Right lobe of liver (tissue), 6 donors: ENCODE measurements around the gene NLRP1. TPM values are rescaled to one million over a fixed set of nuclear protein-coding genes. Genes with fewer than 3 reads are reported as not detected.

Experiments
- ATAC-seq, 4 donors: fragments of 200-7000 bp; cut with Tn5 transposase; one replicate each; pipeline ENCODE4 v1.9.1; 2020; ENCODE audit warnings: mild to moderate bottlenecking in 4 of 4, moderate library complexity in 4 of 4
- DNase-seq, 3 donors: peaks; one replicate each; pipeline ENCODE4 v3.0.0-alpha.2; 2020
- H3K27ac ChIP-seq, 3 donors: fragments of 200-600 bp; one replicate each; pipeline ENCODE4 v1.8.0; 2022
- H3K27me3 ChIP-seq, 2 donors: fragments of 200-600 bp; one replicate each; pipeline ENCODE4 v1.8.0; 2022
- H3K36me3 ChIP-seq, 4 donors: fragments of 200-600 bp; sonication (generic) in 1 of 4; one replicate each; pipeline versions ENCODE4 v1.5.1 to v1.8.0; 2017 to 2022; ENCODE audit warnings: control low read depth in 1 of 4
- H3K4me1 ChIP-seq, 4 donors: fragments of 200-600 bp; sonication (generic) in 1 of 4; one replicate each; pipeline versions ENCODE4 v1.5.1 to v1.8.0; 2017 to 2022; ENCODE audit warnings: control low read depth in 1 of 4
- H3K4me3 ChIP-seq, 3 donors: fragments of 200-600 bp; one replicate each; pipeline ENCODE4 v1.8.0; 2022
- H3K9me3 ChIP-seq, 4 donors: fragments of 200-600 bp; sonication (generic) in 1 of 4; one replicate each; pipeline versions ENCODE4 v1.5.1 to v1.8.0; 2017 to 2022; ENCODE audit warnings: control low read depth in 1 of 4
- POLR2A ChIP-seq: fragments of 450-650 bp; IDR thresholded peaks from one replicate; pipeline ENCODE4 v1.6.1; 2017; ENCODE audit warnings: antibody characterized with exemption, mild to moderate bottlenecking
- WGBS: methylation state at CpG from one replicate; pipeline ENCODE4 v1.1.6; 2018; ENCODE audit warnings: low coverage, low lambda C conversion rate; ENCODE audit not compliant: insufficient coverage; ENCODE audit errors: missing lambda C conversion rate; 5-methylcytosine and 5-hydroxymethylcytosine counted together
- intact Hi-C, 2 donors: fragments of 100-400 bp; cut with DNase I; formaldehyde crosslinking; loops; one replicate each; pipeline versions ENCODE4 v1.11.2 to v1.14.1; 2022
- total RNA-seq, 6 experiments: library from RNA; depleted of rRNA in 2 of 6; stranded (reverse); fragments of >200 nt in 2 of 6; fragmentation: NEBNext Ultra II Directional in 3 of 6; extraction: Animal tissue kit (Norgen Biotek cat#: 25700) in 3 of 6; gene quantifications; one replicate each; pipeline versions ENCODE4 v1.1.0 to v1.2.4, GENCODE V29; 2016 to 2023
- TF ChIP-seq, protein P1 (sequence below), 4 donors: fragments of 200-600 bp in 3 of 4; fragments of 450-650 bp in 1 of 4; IDR thresholded peaks; one replicate each; pipeline versions ENCODE4 v1.5.1 to v1.8.0; 2016 to 2022; ENCODE audit warnings: antibody characterized with exemption in 4 of 4, mild to moderate bottlenecking in 2 of 4
- donor health status: DM: no; HTN: yes; CAD: no.
- donor health status: DM: no; HTN: no; CAD: no.
- donor health status: DM: no; HTN: no; CAD: no.
- donor health status: DM: no; HTN: yes; CAD: no.
- donor health status: DM: no; HTN: yes; CAD: no.

Gene NLRP1
- total RNA-seq, 6 experiments from 2014 or later = 2.5 to 4.7 (median 3.3) TPM

DNA sequence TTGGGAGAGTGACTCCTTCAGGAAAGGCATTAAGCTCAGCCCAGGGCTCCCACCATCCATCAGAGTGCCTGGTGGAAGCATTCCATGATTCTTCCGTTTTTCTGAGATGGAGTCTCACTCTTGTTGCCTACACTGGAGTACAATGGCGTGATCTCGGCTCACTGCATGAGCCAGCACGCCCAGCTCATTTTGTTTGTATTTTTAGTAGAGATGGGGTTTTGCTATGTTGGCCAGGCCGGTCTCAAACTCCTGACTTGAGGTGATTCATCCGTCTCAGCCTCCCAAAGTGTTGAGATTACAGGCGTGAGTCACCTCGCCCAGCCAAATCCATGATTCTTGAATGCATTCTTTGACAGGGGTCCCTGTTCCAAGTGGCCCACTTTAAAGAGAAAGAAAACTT lies 74.8 kb downstream of the NLRP1 start:
- WGBS = 58% methylated on average over 4 of the region's 8 CpGs
- no peak overlapping the region for H3K4me3 ChIP-seq
- no peaks in the 10 kb centered on the region for H3K4me1 ChIP-seq
- intact Hi-C loops = no loop called here
- no peak for ATAC-seq
- no peaks in the 10 kb centered on the region for H3K36me3 ChIP-seq
- no peak overlapping the region for H3K27ac ChIP-seq
- no peak for DNase-seq
- TF ChIP-seq, protein P1, sequence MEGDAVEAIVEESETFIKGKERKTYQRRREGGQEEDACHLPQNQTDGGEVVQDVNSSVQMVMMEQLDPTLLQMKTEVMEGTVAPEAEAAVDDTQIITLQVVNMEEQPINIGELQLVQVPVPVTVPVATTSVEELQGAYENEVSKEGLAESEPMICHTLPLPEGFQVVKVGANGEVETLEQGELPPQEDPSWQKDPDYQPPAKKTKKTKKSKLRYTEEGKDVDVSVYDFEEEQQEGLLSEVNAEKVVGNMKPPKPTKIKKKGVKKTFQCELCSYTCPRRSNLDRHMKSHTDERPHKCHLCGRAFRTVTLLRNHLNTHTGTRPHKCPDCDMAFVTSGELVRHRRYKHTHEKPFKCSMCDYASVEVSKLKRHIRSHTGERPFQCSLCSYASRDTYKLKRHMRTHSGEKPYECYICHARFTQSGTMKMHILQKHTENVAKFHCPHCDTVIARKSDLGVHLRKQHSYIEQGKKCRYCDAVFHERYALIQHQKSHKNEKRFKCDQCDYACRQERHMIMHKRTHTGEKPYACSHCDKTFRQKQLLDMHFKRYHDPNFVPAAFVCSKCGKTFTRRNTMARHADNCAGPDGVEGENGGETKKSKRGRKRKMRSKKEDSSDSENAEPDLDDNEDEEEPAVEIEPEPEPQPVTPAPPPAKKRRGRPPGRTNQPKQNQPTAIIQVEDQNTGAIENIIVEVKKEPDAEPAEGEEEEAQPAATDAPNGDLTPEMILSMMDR (IDR thresholded peaks at IDR 0.05) = no peak
- no peak for TF ChIP-seq POLR2A
- no peaks in the 10 kb centered on the region for H3K9me3 ChIP-seq
- no peaks in the 10 kb centered on the region for H3K27me3 ChIP-seq

DNA sequence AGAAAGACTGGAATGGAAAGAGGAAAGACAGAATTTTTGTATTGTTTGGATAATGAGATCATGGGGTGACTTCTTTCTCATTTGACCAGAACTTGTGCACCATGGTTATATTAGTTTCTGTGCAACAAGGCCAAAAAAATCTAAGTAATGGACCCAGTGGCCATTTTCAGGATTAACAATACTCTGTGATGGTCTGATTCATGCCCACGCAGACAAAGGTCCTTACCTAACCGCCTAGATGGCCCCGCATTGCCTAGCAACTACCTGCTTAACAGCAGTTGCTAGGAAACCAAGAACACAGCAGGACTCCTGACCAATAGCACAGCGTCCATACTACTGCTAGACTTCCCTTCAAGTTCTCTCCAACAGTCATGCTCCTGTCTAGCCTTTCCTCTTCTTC lies 75.5 kb downstream of the NLRP1 start:
- no peak overlapping the region for H3K27ac ChIP-seq
- H3K4me3 ChIP-seq = no peak overlapping the region
- H3K36me3 ChIP-seq = no peaks in the 10 kb centered on the region
- no peaks in the 10 kb centered on the region for H3K27me3 ChIP-seq
- no peaks in the 10 kb centered on the region for H3K4me1 ChIP-seq
- TF ChIP-seq POLR2A = no peak
- TF ChIP-seq, protein P1 (IDR thresholded peaks at IDR 0.05) = no peak
- no peaks in the 10 kb centered on the region for H3K9me3 ChIP-seq
- DNase-seq (no peak), ATAC-seq (no peak)
- WGBS = 21% methylated on average over 2 of the region's 4 CpGs
- intact Hi-C loops = no loop called here

DNA sequence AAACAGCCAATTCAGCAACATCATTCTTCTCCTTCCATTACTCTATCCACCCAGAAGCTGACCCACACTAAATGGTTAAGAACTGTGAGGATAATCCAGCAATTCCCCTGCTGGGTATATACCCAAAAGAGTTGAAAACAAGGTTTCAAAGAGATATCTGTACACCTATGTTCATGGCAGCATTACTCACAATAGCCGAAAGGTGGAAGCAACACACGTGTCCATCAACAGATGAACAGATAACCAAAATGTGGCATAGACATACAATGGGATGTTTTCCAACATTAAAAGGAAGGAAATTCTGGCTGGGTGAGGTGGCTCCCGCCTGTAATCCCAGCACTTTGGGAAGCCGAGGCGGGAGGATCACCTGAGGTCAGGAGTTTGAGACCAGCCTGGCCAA lies 78.0 kb downstream of the NLRP1 start:
- intact Hi-C loops = no loop called here
- ATAC-seq (no peak), DNase-seq (no peak)
- 77% methylated on average over 2 of the region's 5 CpGs for WGBS
- Histone ChIP-seq H3K27ac (no peak overlapping the region), H3K9me3 (no peaks in the 10 kb centered on the region), H3K36me3 (no peaks in the 10 kb centered on the region), H3K27me3 (no peaks in the 10 kb centered on the region), H3K4me1 (no peaks in the 10 kb centered on the region), H3K4me3 (no peak overlapping the region)
- TF ChIP-seq POLR2A = no peak
- TF ChIP-seq, protein P1 (IDR thresholded peaks at IDR 0.05) = no peak

DNA sequence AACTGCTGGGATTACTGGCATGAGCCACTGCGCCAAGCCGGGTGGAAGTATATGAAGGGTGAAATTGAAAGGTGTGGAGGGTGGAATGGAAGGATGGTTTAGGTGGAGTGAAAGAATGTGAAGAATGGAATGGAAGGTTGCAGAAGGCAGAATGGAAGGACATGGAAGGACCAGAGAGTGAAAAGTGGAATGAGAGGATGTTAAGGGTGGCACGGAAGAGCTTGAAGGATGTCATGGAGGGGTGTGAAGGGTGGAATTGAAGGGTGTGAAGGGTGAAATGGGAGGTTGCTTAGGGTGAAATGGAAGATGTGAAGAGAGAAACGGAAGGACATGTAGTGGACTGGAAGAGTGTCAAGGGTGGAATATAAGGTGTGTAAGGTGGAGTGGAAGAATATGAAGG lies 81.8 kb downstream of the NLRP1 start:
- intact Hi-C loops = no loop called here
- no peak overlapping the region for H3K4me3 ChIP-seq
- H3K27me3 ChIP-seq = no peaks in the 10 kb centered on the region
- ATAC-seq = no peak
- H3K4me1 ChIP-seq = peaks cover 0 to 5% (median 0%) of the 10 kb centered on the region in 4 donors
- no peaks in the 10 kb centered on the region for H3K9me3 ChIP-seq
- H3K27ac ChIP-seq = no peak overlapping the region
- WGBS = 74% methylated on average over 4 of the region's 4 CpGs
- TF ChIP-seq POLR2A = no peak
- TF ChIP-seq, protein P1 (IDR thresholded peaks at IDR 0.05) = no peak
- H3K36me3 ChIP-seq = no peaks in the 10 kb centered on the region
- no peak for DNase-seq

DNA sequence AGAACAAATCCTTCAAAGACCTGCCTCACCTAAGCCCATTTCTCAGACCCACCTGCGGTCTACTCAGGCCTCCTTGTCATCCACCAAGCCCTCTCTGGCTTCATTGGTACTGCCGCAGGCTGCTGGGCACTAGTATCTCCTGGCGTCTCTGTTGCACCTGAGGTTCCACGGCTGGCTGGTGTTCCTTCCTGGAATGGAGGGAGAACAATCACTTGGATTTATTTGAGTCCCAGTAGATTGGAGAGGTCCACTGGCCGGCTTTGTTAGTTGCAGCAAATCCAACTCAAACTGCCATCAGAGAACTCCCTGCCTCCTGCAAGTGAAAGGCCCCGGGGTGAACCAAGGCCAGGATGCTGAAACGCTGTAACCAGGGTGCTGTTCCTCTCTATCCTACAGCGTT lies 82.6 kb downstream of the NLRP1 start:
- Histone ChIP-seq H3K9me3 (no peaks in the 10 kb centered on the region), H3K4me1 (peaks cover 0 to 5% (median 0%) of the 10 kb centered on the region in 4 donors), H3K27ac (no peak overlapping the region), H3K36me3 (no peaks in the 10 kb centered on the region), H3K27me3 (no peaks in the 10 kb centered on the region), H3K4me3 (no peak overlapping the region)
- 77% methylated on average over 7 of the region's 8 CpGs for WGBS
- DNase-seq (no peak), ATAC-seq (no peak)
- intact Hi-C loops = no loop called here
- TF ChIP-seq POLR2A = no peak
- TF ChIP-seq, protein P1 (IDR thresholded peaks at IDR 0.05) = no peak
